Upper lobe of left lung (tissue), 6 donors: ENCODE measurements around the gene DNAJC18. TPM values are rescaled to one million over a fixed set of nuclear protein-coding genes. Genes with fewer than 3 reads are reported as not detected.
"Not testable (repeated sequence)": the region's sequence is repeated elsewhere in the genome, so short reads cannot be mapped to it uniquely, and the experiment has no call there.

Experiments used
- ATAC-seq, 2 donors: fragments of 200-7000 bp; cut with Tn5 transposase; one replicate each; pipeline ENCODE4 v1.9.1; 2022; ENCODE audit warnings: mild to moderate bottlenecking in 2 of 2, moderate library complexity in 2 of 2; ENCODE audit not compliant: low FRiP score in 2 of 2
- DNase-seq, 2 donors: peaks; one replicate each; pipeline ENCODE4 v3.0.0-alpha.2; 2019 to 2020
- H3K27ac ChIP-seq, 4 donors: fragments of 200-600 bp; sonication (generic); one replicate each; pipeline ENCODE4 v1.5.1; 2016 to 2019
- H3K27me3 ChIP-seq, 4 donors: fragments of 200-600 bp; sonication (generic); one replicate each; pipeline ENCODE4 v1.5.1; 2017 to 2019
- H3K36me3 ChIP-seq, 4 donors: fragments of 200-600 bp; sonication (generic); one replicate each; pipeline ENCODE4 v1.5.1; 2016 to 2019
- H3K4me1 ChIP-seq, 4 donors: fragments of 200-600 bp; sonication (generic); one replicate each; pipeline ENCODE4 v1.5.1; 2018 to 2019
- H3K4me3 ChIP-seq, 4 donors: fragments of 200-600 bp; sonication (generic); one replicate each; pipeline ENCODE4 v1.5.1; 2017 to 2019; ENCODE audit warnings: mild to moderate bottlenecking in 2 of 4, moderate library complexity in 1 of 4
- H3K9me3 ChIP-seq, 4 donors: fragments of 200-600 bp; sonication (generic); one replicate each; pipeline ENCODE4 v1.5.1; 2018 to 2019
- CTCF ChIP-seq, 6 experiments: fragments of 450-650 bp in 4 of 6; fragments of 200-600 bp in 2 of 6; sonication (generic) in 2 of 6; IDR thresholded peaks; one replicate each; pipeline ENCODE4 v1.5.1; 2016 to 2019; ENCODE audit warnings: antibody characterized with exemption in 6 of 6
- EP300 ChIP-seq, 4 donors: sonication (generic); formaldehyde crosslinking; IDR thresholded peaks; one replicate each; pipeline ENCODE4 v1.5.1; 2017; ENCODE audit warnings: antibody characterized with exemption in 4 of 4, control low read depth in 2 of 4
- POLR2A ChIP-seq, 4 donors: fragments of 450-650 bp; IDR thresholded peaks; one replicate each; pipeline ENCODE4 v1.5.1; 2016 to 2017; ENCODE audit warnings: antibody characterized with exemption in 4 of 4, mild to moderate bottlenecking in 2 of 4
- POLR2AphosphoS5 ChIP-seq, 2 donors: sonication (generic); formaldehyde crosslinking; IDR thresholded peaks; one replicate each; pipeline ENCODE4 v1.5.1; 2017; ENCODE audit warnings: antibody characterized with exemption in 2 of 2
- WGBS, 2 donors: methylation state at CpG; one replicate each; pipeline ENCODE4 v1.1.5; 2017 to 2018; 5-methylcytosine and 5-hydroxymethylcytosine counted together
- total RNA-seq, 6 donors: library from RNA; depleted of rRNA in 4 of 6; stranded (reverse); fragments of >200 nt in 4 of 6; gene quantifications; one replicate each; pipeline versions ENCODE4 v1.1.0 to v1.2.1, GENCODE V29; 2016 to 2021
- donor health status: DM: no; HTN: no; CAD: no; lungs with moderate emphysema.
- donor health status: DM: no; HTN: yes; CAD: no; lungs with severe emphysema.

The DNAJC18 gene
- total RNA-seq, 6 donors from 2014 or later, result 1.0 to 11.6 (median 6.3) TPM

GRCh38 chr5:139481580-139482049 is 42.3 kb upstream of the DNAJC18 start:
- Histone ChIP-seq H3K4me1 (peaks cover 38 to 53% (median 51%) of the 10 kb centered on the region in 4 donors), H3K27me3 (no peaks in the 10 kb centered on the region), H3K36me3 (peaks cover 13 to 40% (median 26%) of the 10 kb centered on the region in 4 donors), H3K9me3 (no peaks in the 10 kb centered on the region), H3K4me3 (peak overlapping the region; percentile 48 to 64 (median 63)), H3K27ac (peak overlapping the region; percentile 95 to 99 (median 96))
- TF ChIP-seq CTCF (IDR thresholded peaks at IDR 0.05) (peak in 5 of 6 experiments; percentile 10 to 40 (median 27)), POLR2A (IDR thresholded peaks at IDR 0.05) (no peak)
- peak; percentile 50 to 71 for ATAC-seq
- WGBS, 2 donors, result 12% methylated on average over 5 of the region's 5 CpGs; no CpG with 5 or more reads in 1 of the 2 donors
- peak in 1 of 2 donors; percentile 77 for DNase-seq

- H3K27me3 ChIP-seq, result no peaks in the 10 kb centered on the region
- H3K27ac ChIP-seq, result peak overlapping the region; percentile 95 to 99 (median 96)
- ATAC-seq, result peak; percentile 2 to 52
- DNase-seq, result peak; percentile 75 to 81
- H3K9me3 ChIP-seq, result no peaks in the 10 kb centered on the region
- TF ChIP-seq POLR2AphosphoS5 (IDR thresholded peaks at IDR 0.05) (no peak), CTCF (IDR thresholded peaks at IDR 0.05) (no peak), POLR2A (IDR thresholded peaks at IDR 0.05) (no peak), EP300 (IDR thresholded peaks at IDR 0.05) (no peak)
- H3K4me3 ChIP-seq, result peak overlapping the region; percentile 48 to 64 (median 63)
- WGBS, 2 donors, result 6 to 7% methylated on average over 8 to 12 of the region's 12 CpGs
- H3K36me3 ChIP-seq, result peaks cover 13 to 43% (median 30%) of the 10 kb centered on the region in 4 donors
- H3K4me1 ChIP-seq, result peaks cover 39 to 57% (median 51%) of the 10 kb centered on the region in 4 donors
Measured at GRCh38 chr5:139481122-139481533, 41.8 kb upstream of the DNAJC18 start.

- Histone ChIP-seq H3K27ac (peak overlapping the region in 2 of 4 donors; percentile 96 to 99), H3K36me3 (peaks cover 13 to 57% (median 35%) of the 10 kb centered on the region in 4 donors), H3K4me1 (peaks cover 52 to 70% (median 61%) of the 10 kb centered on the region in 4 donors), H3K4me3 (peak overlapping the region in 1 of 4 donors; percentile 3)
- H3K27me3 ChIP-seq, H3K9me3 ChIP-seq, DNase-seq, ATAC-seq: not testable (repeated sequence)
- WGBS, 2 donors, result 79 to 97% methylated on average over 4 of the region's 4 CpGs
Measured at GRCh38 chr5:139479729-139480128, 40.4 kb upstream of the DNAJC18 start.

- H3K27ac ChIP-seq, result peak overlapping the region in 3 of 4 donors; percentile 35 to 61 (median 60)
- not testable (repeated sequence) for H3K9me3 ChIP-seq, ATAC-seq, DNase-seq, H3K27me3 ChIP-seq
- WGBS, 2 donors, result 72 to 74% methylated on average over 9 of the region's 9 CpGs
- peaks cover 13 to 57% (median 35%) of the 10 kb centered on the region in 4 donors for H3K36me3 ChIP-seq
- peak overlapping the region in 1 of 4 donors; percentile 3 for H3K4me3 ChIP-seq
- H3K4me1 ChIP-seq, result peaks cover 57 to 79% (median 67%) of the 10 kb centered on the region in 4 donors
Measured at GRCh38 chr5:139478657-139479423, 39.5 kb upstream of the DNAJC18 start.

- Histone ChIP-seq H3K9me3 (no peaks in the 10 kb centered on the region), H3K27ac (peak overlapping the region in 3 of 4 donors; percentile 20 to 88 (median 76)), H3K36me3 (peaks cover 13 to 57% (median 35%) of the 10 kb centered on the region in 4 donors), H3K4me1 (peaks cover 52 to 73% (median 61%) of the 10 kb centered on the region in 4 donors), H3K27me3 (no peaks in the 10 kb centered on the region), H3K4me3 (no peak overlapping the region)
- no peak for DNase-seq
- no peak for ATAC-seq
- no peak for TF ChIP-seq CTCF (IDR thresholded peaks at IDR 0.05)
- TF ChIP-seq POLR2A (IDR thresholded peaks at IDR 0.05), result no peak
- TF ChIP-seq POLR2AphosphoS5 (IDR thresholded peaks at IDR 0.05), result no peak
- TF ChIP-seq EP300 (IDR thresholded peaks at IDR 0.05), result no peak
- WGBS, 2 donors, result 68 to 72% methylated on average over 10 to 13 of the region's 13 CpGs
Measured at GRCh38 chr5:139475865-139476617, 36.7 kb upstream of the DNAJC18 start.
